ENCODE results near the gene TPK1. TPM values are rescaled to one million over a fixed set of nuclear protein-coding genes. Genes with fewer than 3 reads are reported as not detected.

The TPK1 gene
- total and polyA plus RNA-seq, 2 of the 13 experiments (the other 11 are each of a cell fraction or from before 2014, with no cell fraction given), result 1.0 to 1.2 TPM

DNA sequence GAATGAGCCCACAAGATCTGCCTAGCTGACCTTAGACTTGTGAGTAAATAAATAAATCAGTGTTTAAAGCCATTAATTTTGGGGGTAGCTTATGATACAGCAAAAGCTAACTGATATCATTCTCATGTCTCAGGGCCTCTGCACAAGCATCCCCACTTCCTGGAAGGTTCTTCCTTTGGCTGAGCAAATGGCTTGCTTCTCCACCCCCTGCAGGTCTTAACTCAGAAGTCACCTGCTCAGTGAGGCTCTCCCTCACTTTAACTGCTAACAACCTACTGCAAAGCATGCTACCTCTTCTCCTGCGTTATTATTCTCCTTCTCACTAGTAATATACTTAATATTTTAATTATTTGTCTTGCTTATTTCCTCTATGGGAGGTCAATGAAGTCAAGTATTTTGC lies 167.3 kb downstream of the TPK1 start (continued):
- TF ChIP-seq ZNF883 (CRISPR knock-in tag; IDR thresholded peaks at IDR 0.05; ENCODE audit: not compliant biosample characterization) (no peak), GZF1 (CRISPR knock-in tag; IDR thresholded peaks at IDR 0.05) (no peak), TAF15 (IDR thresholded peaks at IDR 0.05; ENCODE audit: low read depth, low read length, poor library complexity, severe bottlenecking) (no peak), POLR2A (IDR thresholded peaks at IDR 0.05; ENCODE audit: insufficient read depth in 1 of 2, low read depth in 2 of 2, low read length in 2 of 2) (no peak)
- TF ChIP-seq, protein P1, sequence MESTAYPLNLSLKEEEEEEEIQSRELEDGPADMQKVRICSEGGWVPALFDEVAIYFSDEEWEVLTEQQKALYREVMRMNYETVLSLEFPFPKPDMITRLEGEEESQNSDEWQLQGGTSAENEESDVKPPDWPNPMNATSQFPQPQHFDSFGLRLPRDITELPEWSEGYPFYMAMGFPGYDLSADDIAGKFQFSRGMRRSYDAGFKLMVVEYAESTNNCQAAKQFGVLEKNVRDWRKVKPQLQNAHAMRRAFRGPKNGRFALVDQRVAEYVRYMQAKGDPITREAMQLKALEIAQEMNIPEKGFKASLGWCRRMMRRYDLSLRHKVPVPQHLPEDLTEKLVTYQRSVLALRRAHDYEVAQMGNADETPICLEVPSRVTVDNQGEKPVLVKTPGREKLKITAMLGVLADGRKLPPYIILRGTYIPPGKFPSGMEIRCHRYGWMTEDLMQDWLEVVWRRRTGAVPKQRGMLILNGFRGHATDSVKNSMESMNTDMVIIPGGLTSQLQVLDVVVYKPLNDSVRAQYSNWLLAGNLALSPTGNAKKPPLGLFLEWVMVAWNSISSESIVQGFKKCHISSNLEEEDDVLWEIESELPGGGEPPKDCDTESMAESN (CRISPR knock-in tag; conservative IDR thresholded peaks at IDR 0.05), result no peak
- TF ChIP-seq, protein P2, sequence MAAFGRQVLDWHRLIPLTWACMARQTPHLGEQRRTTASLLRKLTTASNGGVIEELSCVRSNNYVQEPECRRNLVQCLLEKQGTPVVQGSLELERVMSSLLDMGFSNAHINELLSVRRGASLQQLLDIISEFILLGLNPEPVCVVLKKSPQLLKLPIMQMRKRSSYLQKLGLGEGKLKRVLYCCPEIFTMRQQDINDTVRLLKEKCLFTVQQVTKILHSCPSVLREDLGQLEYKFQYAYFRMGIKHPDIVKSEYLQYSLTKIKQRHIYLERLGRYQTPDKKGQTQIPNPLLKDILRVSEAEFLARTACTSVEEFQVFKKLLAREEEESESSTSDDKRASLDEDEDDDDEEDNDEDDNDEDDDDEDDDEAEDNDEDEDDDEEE (CRISPR knock-in tag; IDR thresholded peaks at IDR 0.05), result no peak

DNA sequence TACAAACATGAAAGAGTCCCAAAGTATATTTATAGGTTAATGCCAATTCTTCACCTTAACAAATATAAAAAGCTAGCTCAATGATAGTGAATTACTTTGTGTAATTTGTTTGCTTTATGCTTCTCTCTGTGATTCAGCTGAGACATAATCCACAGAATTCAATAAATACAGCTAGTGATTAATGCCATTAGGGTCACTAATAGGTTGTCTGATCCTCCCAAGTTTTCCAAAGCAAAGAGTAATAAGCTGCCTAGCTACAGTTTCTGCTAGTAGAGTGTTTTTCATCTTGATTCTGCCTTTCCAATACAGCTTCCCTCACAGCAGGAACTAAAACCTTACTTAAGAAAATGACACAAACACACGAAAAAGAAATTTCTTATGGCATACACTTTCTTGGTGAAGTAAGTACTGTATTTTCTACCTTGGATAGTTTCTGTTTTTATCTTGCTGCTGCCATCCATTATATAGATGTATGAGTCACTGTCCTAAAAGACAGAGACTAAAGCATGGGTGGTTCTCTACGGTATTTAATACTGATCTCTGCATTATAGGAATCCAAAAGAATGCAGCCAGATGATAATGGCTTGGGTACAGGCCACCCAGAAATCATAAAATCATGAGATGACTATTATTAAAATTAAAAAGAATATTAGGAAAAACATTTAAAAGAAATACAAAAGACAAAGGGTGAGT lies 170.0 kb downstream of the TPK1 start:
- ChIA-PET POLR2A (no interaction called here), CTCF (ENCODE audit: low intra/inter-chr PET ratio, low total read pairs) (no interaction called here)
- 0% methylated on average over 2 of the region's 2 CpGs for WGBS (ENCODE audit: low lambda C conversion rate)
- no peak overlapping the region for H2AFZ ChIP-seq (ENCODE audit: low read length)
- no peaks in the 10 kb centered on the region for H3K27me3 ChIP-seq (ENCODE audit: control insufficient read depth in 1 of 2, insufficient read depth in 2 of 2, low read length in 2 of 2)
- no peaks in the 10 kb centered on the region for H4K20me1 ChIP-seq (ENCODE audit: insufficient read depth, low read length)
- no peak overlapping the region for H3K9ac ChIP-seq (ENCODE audit: insufficient read depth, low read depth, low read length)
- no peak overlapping the region for H3K27ac ChIP-seq (ENCODE audit: extremely low read length, insufficient read depth, low read length)
- no peaks in the 10 kb centered on the region for H3K4me1 ChIP-seq (ENCODE audit: insufficient read depth, low read length)
- ATAC-seq (no peak), DNase-seq (ENCODE audit: low spot score) (no peak), FAIRE-seq (no peak)
- no peaks in the 10 kb centered on the region for H3K79me2 ChIP-seq (ENCODE audit: insufficient read depth, low read length)
- intact Hi-C loops (cut with micrococcal nuclease; ENCODE audit: unreplicated experiment) (no loop called here), in situ Hi-C loops (cut with HindIII; ENCODE audit: extremely low pct_ligation_motif_present, low pct_unique_long_range_greater_than_20kb) (no loop called here)
- H3K4me2 ChIP-seq (ENCODE audit: low read depth, low read length), result no peak overlapping the region
- BruUV-seq (replicated peaks), result no TSS peak
- no peaks in the 10 kb centered on the region for H3K9me3 ChIP-seq (ENCODE audit: low read length)
- H3K36me3 ChIP-seq (replicated peaks in 1 of 2; ENCODE audit: control insufficient read depth in 1 of 2, insufficient read depth in 2 of 2, low read length in 2 of 2), result no peaks in the 10 kb centered on the region
- no peak overlapping the region for H3K4me3 ChIP-seq (replicated peaks in 1 of 3; ENCODE audit: insufficient read depth in 1 of 3, low read depth in 2 of 3, low read length in 3 of 3)
- TF ChIP-seq, protein P3, sequence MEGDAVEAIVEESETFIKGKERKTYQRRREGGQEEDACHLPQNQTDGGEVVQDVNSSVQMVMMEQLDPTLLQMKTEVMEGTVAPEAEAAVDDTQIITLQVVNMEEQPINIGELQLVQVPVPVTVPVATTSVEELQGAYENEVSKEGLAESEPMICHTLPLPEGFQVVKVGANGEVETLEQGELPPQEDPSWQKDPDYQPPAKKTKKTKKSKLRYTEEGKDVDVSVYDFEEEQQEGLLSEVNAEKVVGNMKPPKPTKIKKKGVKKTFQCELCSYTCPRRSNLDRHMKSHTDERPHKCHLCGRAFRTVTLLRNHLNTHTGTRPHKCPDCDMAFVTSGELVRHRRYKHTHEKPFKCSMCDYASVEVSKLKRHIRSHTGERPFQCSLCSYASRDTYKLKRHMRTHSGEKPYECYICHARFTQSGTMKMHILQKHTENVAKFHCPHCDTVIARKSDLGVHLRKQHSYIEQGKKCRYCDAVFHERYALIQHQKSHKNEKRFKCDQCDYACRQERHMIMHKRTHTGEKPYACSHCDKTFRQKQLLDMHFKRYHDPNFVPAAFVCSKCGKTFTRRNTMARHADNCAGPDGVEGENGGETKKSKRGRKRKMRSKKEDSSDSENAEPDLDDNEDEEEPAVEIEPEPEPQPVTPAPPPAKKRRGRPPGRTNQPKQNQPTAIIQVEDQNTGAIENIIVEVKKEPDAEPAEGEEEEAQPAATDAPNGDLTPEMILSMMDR (CRISPR knock-in tag; IDR thresholded peaks at IDR 0.05), result no peak
- TF ChIP-seq, protein P4, sequence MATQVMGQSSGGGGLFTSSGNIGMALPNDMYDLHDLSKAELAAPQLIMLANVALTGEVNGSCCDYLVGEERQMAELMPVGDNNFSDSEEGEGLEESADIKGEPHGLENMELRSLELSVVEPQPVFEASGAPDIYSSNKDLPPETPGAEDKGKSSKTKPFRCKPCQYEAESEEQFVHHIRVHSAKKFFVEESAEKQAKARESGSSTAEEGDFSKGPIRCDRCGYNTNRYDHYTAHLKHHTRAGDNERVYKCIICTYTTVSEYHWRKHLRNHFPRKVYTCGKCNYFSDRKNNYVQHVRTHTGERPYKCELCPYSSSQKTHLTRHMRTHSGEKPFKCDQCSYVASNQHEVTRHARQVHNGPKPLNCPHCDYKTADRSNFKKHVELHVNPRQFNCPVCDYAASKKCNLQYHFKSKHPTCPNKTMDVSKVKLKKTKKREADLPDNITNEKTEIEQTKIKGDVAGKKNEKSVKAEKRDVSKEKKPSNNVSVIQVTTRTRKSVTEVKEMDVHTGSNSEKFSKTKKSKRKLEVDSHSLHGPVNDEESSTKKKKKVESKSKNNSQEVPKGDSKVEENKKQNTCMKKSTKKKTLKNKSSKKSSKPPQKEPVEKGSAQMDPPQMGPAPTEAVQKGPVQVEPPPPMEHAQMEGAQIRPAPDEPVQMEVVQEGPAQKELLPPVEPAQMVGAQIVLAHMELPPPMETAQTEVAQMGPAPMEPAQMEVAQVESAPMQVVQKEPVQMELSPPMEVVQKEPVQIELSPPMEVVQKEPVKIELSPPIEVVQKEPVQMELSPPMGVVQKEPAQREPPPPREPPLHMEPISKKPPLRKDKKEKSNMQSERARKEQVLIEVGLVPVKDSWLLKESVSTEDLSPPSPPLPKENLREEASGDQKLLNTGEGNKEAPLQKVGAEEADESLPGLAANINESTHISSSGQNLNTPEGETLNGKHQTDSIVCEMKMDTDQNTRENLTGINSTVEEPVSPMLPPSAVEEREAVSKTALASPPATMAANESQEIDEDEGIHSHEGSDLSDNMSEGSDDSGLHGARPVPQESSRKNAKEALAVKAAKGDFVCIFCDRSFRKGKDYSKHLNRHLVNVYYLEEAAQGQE (IDR thresholded peaks at IDR 0.05; ENCODE audit: borderline replicate concordance in 1 of 2, low read depth in 1 of 2, low read length in 2 of 2), result no peak
- no peak for TF ChIP-seq ZNF670 (CRISPR knock-in tag; IDR thresholded peaks at IDR 0.05; ENCODE audit: borderline replicate concordance)
- TF ChIP-seq ZFP37 (CRISPR knock-in tag; IDR thresholded peaks at IDR 0.05; ENCODE audit: borderline replicate concordance), result no peak
- TF ChIP-seq ZNF501 (CRISPR knock-in tag; IDR thresholded peaks at IDR 0.05), result no peak
- TF ChIP-seq MYNN (CRISPR knock-in tag; IDR thresholded peaks at IDR 0.05; ENCODE audit: low read depth), result no peak

Measured in HepG2 (cell line).